GM10266 (cell line): ENCODE data around the gene FAM241A.
"Not testable (repeated sequence)": the region's sequence is repeated elsewhere in the genome, so short reads cannot be mapped to it uniquely, and the experiment has no call there.

Experiments
- DNase-seq: peaks from one replicate; pipeline ENCODE4 v3.0.0; 2012; ENCODE audit errors: extremely low spot score
- TF ChIP-seq, protein P1 (sequence below): IDR thresholded peaks from 2 replicates; pipeline ENCODE4 v1.5.1; 2012; ENCODE audit warnings: mild to moderate bottlenecking, low read depth; ENCODE audit not compliant: control insufficient read depth, insufficient read depth; ENCODE audit errors: missing control alignments

Gene FAM241A

DNA sequence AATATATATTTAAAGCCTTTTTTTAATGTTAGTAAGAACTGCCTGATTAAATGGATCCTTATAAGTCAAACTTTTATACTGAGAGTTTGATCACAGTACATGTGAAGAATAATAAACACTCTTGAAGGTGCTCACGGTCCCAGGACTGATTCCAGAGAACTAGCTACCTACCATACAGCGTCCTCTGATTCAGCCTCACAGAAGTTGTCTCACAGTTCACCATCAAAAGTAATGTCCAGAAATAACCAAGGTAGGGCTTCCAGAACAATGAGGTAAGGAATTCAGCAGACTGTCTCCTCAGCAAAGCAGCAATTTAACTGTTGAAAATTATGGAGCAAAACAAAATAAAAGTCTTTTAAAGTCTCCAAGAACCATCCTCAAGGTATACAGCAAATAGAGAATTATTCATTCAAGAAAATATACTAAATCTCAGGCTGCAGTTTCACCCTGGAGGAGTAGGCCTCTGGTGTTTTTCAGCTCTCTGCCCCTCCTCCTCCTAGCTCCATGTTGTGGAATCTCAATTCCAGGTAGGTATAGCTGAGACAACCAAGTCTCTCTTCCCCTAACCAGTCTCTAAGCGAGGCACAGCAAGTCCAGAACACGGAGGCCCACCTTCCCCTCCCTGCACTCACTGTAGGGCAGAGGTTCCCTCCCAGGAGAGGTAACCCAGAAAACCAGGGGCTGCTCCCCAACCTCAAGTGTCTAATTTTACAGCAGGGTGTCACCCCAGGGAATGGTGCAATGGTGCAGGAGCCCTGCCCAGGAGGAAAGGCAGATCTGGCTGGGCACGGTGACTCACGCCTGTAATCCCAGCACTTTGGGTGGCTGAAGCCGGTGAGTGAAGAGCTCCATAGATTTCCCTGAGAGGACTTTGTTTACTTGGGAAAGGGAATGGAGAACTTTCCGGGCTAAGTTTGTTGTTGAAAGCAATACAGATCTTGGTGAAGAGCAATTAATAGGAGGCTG, 28.6 kb downstream of the FAM241A start:
- no peak for DNase-seq
- TF ChIP-seq, protein P1, sequence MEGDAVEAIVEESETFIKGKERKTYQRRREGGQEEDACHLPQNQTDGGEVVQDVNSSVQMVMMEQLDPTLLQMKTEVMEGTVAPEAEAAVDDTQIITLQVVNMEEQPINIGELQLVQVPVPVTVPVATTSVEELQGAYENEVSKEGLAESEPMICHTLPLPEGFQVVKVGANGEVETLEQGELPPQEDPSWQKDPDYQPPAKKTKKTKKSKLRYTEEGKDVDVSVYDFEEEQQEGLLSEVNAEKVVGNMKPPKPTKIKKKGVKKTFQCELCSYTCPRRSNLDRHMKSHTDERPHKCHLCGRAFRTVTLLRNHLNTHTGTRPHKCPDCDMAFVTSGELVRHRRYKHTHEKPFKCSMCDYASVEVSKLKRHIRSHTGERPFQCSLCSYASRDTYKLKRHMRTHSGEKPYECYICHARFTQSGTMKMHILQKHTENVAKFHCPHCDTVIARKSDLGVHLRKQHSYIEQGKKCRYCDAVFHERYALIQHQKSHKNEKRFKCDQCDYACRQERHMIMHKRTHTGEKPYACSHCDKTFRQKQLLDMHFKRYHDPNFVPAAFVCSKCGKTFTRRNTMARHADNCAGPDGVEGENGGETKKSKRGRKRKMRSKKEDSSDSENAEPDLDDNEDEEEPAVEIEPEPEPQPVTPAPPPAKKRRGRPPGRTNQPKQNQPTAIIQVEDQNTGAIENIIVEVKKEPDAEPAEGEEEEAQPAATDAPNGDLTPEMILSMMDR, result no peak

DNA sequence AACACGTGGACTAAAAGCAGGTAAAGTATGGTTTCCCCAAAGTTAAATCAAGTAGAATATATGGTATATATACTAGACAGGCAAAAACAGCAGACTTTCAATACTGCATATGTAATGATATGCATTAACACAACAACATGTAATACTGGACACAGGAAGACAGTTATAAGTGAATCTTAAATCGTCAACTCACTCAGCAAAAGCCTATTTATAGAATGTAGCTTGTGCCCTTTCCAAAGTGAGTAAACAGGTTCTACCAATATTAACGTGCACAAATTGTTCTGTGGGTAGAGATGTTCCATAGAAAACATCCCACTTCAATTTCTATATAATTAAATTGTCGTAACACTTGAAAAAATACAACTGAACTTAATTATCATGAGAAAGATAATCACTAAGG, 30.6 kb downstream of the FAM241A start:
- no peak for DNase-seq
- TF ChIP-seq, protein P1, result no peak

- TF ChIP-seq, protein P1, result no peak
- DNase-seq, result no peak
Measured at GRCh38 chr4:112176596-112176995, 31.3 kb downstream of the FAM241A start.

DNA sequence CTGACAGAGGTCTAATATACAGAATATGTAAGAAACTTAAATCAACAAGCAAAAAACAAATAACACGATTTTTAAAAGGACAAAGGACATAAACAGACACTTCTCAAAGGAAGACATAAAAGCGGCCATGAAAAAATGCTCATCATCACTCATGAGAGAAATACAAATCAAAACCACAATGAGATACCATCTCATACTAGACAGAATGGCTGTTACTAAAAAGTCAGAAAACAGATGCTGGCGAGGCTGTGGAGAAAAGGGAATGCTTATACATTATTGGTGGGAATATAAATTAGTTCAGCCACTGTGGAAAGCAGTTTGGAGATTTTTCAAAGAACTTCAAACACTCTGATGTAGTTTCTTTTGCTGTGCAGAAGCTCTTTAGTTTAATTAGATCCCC, 33.5 kb downstream of the FAM241A start:
- not testable (repeated sequence) for DNase-seq

GRCh38 chr4:112181358-112182000, 36.2 kb downstream of the FAM241A start:
- DNase-seq, result no peak
- TF ChIP-seq, protein P1, result no peak

DNA sequence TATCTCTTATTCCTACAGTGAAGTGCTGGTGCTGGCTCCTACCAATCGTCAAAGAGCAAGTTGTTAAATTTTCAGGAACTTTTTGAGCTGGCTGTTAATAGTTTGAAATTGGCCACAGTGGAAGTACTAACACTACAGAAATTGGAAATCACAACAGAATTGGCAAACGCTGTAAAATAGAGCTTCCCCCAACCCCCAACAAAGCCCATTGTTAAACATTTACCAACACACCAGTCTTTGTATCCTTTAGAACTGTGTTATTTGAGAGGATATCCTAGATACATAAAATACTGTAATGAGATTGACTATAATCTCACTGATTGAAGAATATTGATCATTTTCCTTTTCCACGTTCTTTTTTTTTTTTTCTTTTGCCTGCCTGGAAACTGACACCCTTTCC, 37.4 kb downstream of the FAM241A start:
- DNase-seq, result no peak
- TF ChIP-seq, protein P1, result no peak

DNA sequence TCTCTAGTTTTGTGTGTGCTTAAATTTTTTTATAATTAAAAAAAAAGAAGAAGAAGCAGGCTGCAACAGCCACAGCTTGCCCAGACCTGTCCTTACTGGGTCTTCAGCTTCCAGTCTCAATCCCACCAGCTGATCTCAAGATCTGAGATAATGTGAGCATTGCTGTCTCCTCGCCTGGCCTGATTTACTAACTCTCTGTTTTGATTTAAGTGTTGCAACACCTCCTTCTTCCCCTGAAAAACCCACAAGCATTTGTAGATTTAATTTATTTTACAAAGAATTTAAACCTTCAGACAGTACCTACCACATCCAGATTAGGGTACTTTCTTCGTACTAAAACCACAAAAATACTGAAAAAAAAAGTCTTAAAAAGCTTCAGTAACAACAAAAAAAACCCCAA, 38.0 kb downstream of the FAM241A start:
- TF ChIP-seq, protein P1, result no peak
- DNase-seq, result no peak
